Left lobe of liver (tissue), 2 donors: ENCODE measurements around the gene CFAP91. TPM values are rescaled to one million over a fixed set of nuclear protein-coding genes. Genes with fewer than 3 reads are reported as not detected.
A peak's percentile ranks its signal among the peaks of the same experiment; 100 is the strongest.

Experiments
- ATAC-seq: fragments of 200-7000 bp; cut with Tn5 transposase; one replicate; pipeline ENCODE4 v1.9.1; 2020; ENCODE audit warnings: mild to moderate bottlenecking, moderate library complexity
- DNase-seq: peaks from one replicate; pipeline ENCODE4 v3.0.0-alpha.2; 2020; ENCODE audit warnings: low spot score
- total RNA-seq: library from RNA; stranded (reverse); gene quantifications from one replicate; pipeline ENCODE4 v1.2.1, GENCODE V29; 2021
- donor health status: DM: no; HTN: no; CAD: no; lungs with moderate emphysema.
- donor health status: DM: no; HTN: yes; CAD: no.

The CFAP91 gene
- total RNA-seq: 0.55 TPM

GRCh38 chr3:119702530-119703527 lies at the start of gene CFAP91:
Gene CFAP91, plus strand, starts transcription at chr3:119703022. Its CDS starts 77 bp downstream, at chr3:119703099.
- ATAC-seq (peak; percentile 98), DNase-seq (peak; percentile 96)

- ATAC-seq: peak; percentile 20
Measured at GRCh38 chr3:119653876-119654275, 48.9 kb upstream of the CFAP91 start.

GRCh38 chr3:119657887-119658702 lies 44.7 kb upstream of the CFAP91 start:
- ATAC-seq: no peak

More at GRCh38 chr3:119653876-119654275, 48.9 kb upstream of the CFAP91 start:
- DNase-seq: no peak

GRCh38 chr3:119658994-119659393 lies 43.8 kb upstream of the CFAP91 start:
- ATAC-seq (no peak), DNase-seq (no peak)

More at GRCh38 chr3:119657887-119658702, 44.7 kb upstream of the CFAP91 start:
- DNase-seq: no peak

GRCh38 chr3:119659606-119660291 lies 43.1 kb upstream of the CFAP91 start:
- ATAC-seq (no peak), DNase-seq (no peak)

GRCh38 chr3:119660474-119661440 lies 42.1 kb upstream of the CFAP91 start, which contains the start of gene POPDC2:
Gene POPDC2, minus strand, starts transcription at chr3:119660589. Its CDS starts 166 bp downstream, at chr3:119660423.
- ATAC-seq: no peak
- no peak for DNase-seq

DNA sequence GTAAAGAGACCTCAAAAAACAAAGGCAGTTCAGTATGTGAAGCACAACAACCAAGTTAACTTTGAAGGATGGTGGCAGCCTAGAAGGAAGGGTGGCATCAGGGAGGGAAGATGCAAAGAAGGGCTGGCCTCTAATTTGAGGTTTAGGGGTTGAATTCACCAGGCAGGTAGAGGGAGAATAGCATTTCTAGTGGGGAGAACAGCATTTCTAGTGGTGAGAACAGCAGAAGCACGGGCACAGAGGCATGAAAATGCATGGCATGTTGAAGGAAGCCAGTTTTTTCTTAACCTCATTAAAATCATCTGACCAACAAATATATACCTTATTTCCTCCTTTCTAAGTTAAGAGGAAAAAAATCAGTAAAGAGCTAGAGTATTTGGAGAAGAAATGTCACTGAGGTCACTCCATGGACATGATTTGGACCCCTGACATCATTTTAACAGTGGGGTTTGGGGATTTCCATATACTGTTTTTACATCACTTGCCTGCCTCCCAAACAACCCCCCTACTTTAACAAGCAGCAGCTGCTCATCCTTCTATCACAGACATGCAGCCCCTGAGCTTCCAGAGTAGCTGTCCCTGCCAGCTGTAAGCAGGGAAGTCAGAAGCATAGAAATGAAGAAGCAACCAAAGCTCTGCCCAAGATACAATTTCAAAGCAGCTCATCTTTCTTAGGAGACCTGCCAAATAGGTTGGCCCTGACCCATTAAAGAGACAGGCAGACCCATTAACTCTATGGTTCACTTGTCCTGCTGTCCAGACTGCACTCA lies 40.0 kb upstream of the CFAP91 start:
- peak; percentile 23 for ATAC-seq

GRCh38 chr3:119663885-119664284 lies 38.9 kb upstream of the CFAP91 start:
- no peak for ATAC-seq
- no peak for DNase-seq

More for the DNA sequence above, 40.0 kb upstream of the CFAP91 start:
- no peak for DNase-seq

DNA sequence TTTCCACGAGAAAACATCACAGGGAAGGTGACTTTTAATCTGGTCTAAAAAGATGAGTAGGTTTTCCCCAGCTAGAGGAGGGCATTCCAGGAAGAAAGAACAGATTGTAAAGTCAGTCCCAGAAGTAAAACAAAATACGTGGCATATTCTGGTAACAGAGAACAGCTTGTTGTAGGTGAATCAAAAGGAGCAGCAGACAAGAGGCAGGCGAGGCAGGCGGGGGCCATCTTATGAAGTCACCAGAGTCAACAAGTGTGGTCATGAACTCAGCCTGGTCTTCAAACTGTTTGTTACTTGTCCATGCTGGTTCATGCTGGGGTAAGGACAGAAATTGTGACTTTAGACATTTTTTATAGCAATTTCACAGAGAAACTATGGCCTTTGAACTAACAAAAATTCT lies 38.5 kb upstream of the CFAP91 start:
- no peak for ATAC-seq

DNA sequence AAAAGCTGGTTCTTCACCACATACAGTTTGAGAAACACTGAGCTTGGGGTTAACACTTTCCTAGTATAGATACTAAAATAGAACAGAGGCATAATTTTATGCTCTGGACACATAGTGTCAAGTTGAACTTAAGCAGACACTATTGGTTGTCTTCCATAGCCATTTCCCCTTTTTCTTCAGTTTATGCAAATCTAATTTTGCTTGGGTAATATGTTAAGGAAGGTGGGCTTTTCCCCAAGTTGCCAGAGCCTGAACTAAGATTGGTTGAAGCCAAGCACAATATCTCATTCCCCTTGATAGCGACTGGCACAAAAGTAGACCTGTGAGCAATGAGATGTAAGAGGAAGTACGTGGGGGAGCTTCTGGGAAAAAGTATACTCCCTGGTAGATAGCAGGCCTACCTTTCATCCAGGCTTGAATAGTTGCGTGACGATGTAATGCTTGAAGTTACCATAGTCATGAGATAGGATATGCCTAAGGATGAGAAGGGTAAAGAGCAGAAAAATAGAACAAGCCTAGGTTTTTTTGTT lies 37.9 kb upstream of the CFAP91 start:
- ATAC-seq (no peak), DNase-seq (no peak)

More for the DNA sequence above, 38.5 kb upstream of the CFAP91 start:
- no peak for DNase-seq

DNA sequence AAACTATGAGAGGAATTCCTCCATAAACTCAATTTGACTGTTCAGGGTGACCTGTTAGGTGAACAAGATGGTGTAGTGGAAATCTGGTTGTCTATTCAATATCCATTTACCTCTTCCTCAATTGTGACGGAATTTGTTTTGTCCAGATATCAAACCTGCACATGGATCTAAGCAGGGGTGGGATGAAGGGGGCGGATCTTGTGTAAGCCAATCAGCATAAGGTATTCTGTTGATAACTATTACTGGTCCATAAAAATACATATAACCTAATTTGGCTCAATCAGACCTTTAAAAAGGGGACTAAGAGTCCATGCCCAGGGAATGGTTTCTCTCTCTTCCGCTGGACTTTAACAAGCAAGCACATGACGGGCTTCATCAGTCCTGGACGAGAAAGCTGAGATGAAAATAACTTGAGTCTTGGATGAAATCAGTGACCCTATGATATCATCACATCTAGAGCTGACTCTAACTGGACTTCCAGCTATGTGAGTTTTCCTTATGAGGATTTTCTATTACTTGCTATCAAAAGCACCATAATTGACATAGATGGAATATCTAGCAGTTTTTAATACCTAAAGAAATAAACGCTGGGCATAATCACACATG lies 36.8 kb upstream of the CFAP91 start:
- ATAC-seq: no peak

DNA sequence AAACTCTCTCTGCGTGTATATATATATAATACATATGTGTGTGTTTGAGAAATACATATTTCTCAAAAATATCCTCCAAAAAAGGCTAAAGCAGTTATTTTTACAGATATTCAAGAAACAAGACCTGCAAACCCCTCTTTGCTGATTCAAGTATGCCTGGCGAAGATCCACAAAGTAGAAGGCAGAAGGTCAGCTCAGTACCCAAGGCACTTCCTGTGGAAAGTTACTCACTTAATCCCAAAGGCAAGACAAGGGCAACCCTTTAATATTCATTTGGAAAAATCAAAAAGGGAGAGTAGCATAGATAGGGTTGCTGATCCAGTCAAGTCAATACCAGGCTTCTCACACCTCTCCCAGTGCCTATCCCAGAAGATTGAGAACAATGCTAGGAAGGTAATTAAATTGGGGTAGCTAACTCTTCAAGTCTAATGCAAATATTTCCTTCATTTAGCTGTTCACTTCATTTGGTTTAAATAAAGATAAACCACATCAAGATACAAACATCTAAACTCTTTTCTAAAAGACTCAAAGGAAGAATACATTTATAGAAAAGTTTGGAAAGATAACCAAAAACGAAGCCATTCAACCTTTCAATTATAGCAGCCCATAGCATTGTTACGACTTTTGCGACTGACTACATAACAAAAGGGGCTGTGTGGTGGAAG lies 32.8 kb upstream of the CFAP91 start:
- ATAC-seq: no peak
- no peak for DNase-seq

More for the DNA sequence above, 36.8 kb upstream of the CFAP91 start:
- DNase-seq: no peak

- no peak for ATAC-seq
- DNase-seq: no peak
Measured at GRCh38 chr3:119672776-119673175, 30.0 kb upstream of the CFAP91 start.

DNA sequence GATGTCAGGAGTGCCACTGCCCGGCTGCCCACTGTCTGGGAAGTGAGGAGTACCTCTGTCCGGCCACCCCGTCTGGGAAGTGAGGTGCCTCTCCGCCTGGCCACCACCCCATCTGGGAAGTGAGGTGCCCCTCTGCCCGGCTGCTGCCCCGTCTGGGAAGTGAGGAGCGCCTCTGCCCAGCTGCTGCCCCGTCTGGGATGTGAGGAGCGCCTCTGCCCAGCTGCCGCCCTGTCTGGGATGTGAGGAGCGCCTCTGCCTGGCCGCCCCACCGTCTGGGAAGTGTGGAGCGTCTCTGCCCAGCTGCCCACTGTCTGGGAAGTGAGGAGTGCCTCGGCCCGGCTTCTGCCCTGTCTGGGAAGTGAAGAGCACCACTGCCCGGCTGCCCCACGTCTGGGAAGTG lies 28.9 kb upstream of the CFAP91 start:
- ATAC-seq (no peak), DNase-seq (no peak)

GRCh38 chr3:119675188-119675874 lies 27.5 kb upstream of the CFAP91 start:
- no peak for ATAC-seq

DNA sequence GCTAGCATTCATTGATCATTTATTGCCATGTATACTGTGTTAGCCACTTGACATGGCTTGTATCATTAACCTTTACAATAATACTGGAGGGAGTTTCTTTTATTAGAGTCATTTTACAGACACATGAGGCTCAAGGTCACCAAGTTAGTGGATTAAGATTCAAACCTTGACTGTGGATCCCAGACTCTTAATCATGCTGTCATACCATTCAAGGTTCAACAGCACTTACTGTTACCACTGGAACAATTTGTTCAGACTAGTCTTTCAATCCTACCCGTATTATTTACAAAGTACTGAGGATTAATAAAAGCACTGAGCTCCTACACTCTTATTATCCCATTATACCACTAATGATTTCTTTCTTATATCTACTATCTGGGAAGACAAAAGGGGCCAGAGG lies 26.8 kb upstream of the CFAP91 start:
- DNase-seq (no peak), ATAC-seq (no peak)

More at GRCh38 chr3:119675188-119675874, 27.5 kb upstream of the CFAP91 start:
- no peak for DNase-seq
